Measurements from ENCODE around the gene ZNF445.

DNA sequence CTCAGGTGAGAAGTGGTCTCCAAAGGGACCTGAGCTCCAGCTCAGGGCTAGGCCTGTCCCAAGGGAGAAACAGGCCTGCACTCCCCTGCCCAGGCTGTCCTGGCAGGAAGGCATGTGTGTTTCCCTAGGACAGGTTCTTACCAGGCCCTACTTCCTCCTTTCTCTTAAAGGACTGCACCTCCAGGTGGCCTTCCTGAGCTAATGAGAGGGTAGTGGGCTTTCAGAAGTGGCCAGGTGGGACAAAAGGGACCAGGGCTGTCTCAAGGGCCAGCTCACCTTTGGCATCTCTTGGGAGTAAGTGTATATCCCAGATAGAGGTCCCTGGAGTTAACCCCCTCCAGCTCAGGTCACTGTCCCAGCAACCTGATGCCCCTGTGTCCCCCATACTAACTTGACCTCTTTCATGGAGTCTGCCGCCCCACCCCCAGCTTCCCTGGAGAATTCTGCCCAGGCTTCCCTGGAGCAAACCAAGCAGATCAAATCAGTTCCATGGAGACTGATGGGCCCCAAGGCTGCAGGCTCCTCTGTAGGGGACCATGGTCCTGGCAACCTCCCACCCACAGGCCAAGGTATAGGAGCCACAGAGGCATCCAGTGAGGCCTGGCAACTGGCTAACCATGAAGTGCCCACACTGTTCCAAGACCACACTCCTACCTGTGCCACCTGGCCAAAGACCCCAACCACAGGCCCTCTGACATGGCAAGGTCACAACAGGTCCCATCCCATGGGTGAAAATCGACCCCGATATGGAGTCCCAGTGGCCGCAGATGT is 67.6 kb downstream of the ZNF445 start:
- TF ChIP-seq, protein P1, sequence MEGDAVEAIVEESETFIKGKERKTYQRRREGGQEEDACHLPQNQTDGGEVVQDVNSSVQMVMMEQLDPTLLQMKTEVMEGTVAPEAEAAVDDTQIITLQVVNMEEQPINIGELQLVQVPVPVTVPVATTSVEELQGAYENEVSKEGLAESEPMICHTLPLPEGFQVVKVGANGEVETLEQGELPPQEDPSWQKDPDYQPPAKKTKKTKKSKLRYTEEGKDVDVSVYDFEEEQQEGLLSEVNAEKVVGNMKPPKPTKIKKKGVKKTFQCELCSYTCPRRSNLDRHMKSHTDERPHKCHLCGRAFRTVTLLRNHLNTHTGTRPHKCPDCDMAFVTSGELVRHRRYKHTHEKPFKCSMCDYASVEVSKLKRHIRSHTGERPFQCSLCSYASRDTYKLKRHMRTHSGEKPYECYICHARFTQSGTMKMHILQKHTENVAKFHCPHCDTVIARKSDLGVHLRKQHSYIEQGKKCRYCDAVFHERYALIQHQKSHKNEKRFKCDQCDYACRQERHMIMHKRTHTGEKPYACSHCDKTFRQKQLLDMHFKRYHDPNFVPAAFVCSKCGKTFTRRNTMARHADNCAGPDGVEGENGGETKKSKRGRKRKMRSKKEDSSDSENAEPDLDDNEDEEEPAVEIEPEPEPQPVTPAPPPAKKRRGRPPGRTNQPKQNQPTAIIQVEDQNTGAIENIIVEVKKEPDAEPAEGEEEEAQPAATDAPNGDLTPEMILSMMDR (IDR thresholded peaks at IDR 0.05; ENCODE audit: extremely low read depth in 1 of 2, insufficient read depth in 1 of 2, low read depth in 1 of 2, low read length in 2 of 2) = no peak
- TF ChIP-seq POLR2AphosphoS5 (IDR thresholded peaks at IDR 0.05; ENCODE audit: insufficient read depth, low read depth, low read length) (no peak), POLR2A (IDR thresholded peaks at IDR 0.05; ENCODE audit: low read depth, low read length) (no peak), JUN (IDR thresholded peaks at IDR 0.05; ENCODE audit: borderline replicate concordance, insufficient read depth, insufficient read length, low read depth) (no peak)

All from endothelial cell of umbilical vein (primary cell).